ENCODE data around the gene SPNS1. TPM values are rescaled to one million over a fixed set of nuclear protein-coding genes. Genes with fewer than 3 reads are reported as not detected.

SPNS1 gene
- total and polyA plus RNA-seq, 2 donors = 16.1 to 37.1 TPM

- DNase-seq (ENCODE audit: extremely low spot score) = no peak
- H3K4me1 ChIP-seq (ENCODE audit: insufficient read depth) = no peaks in the 10 kb centered on the region
- H3K27ac ChIP-seq (ENCODE audit: low read depth) = no peak overlapping the region
- H3K36me3 ChIP-seq (ENCODE audit: insufficient read depth) = no peaks in the 10 kb centered on the region
- WGBS = 82% methylated on average over 4 of the region's 4 CpGs
- no peak overlapping the region for H3K4me3 ChIP-seq (ENCODE audit: low read depth, low read length)
Measured at GRCh38 chr16:29011851-29012250, 37.3 kb downstream of the SPNS1 start.

GRCh38 chr16:29012913-29013553, 38.5 kb downstream of the SPNS1 start:
- WGBS = 68% methylated on average over 9 of the region's 9 CpGs
- DNase-seq (ENCODE audit: extremely low spot score) = no peak
- no peak overlapping the region for H3K27ac ChIP-seq (ENCODE audit: low read depth)
- H3K36me3 ChIP-seq (ENCODE audit: insufficient read depth) = no peaks in the 10 kb centered on the region
- H3K4me1 ChIP-seq (ENCODE audit: insufficient read depth) = no peaks in the 10 kb centered on the region
- no peak overlapping the region for H3K4me3 ChIP-seq (ENCODE audit: low read depth, low read length)

- Histone ChIP-seq H3K27ac (ENCODE audit: low read depth) (no peak overlapping the region), H3K36me3 (ENCODE audit: insufficient read depth) (no peaks in the 10 kb centered on the region)
- 87% methylated on average over 3 of the region's 3 CpGs for WGBS
Measured at GRCh38 chr16:29014561-29015069, 40.0 kb downstream of the SPNS1 start.

GRCh38 chr16:29022196-29022595, 47.6 kb downstream of the SPNS1 start:
- no peaks in the 10 kb centered on the region for H3K36me3 ChIP-seq (ENCODE audit: insufficient read depth)
- 86% methylated on average over 5 of the region's 5 CpGs for WGBS

More at GRCh38 chr16:29014561-29015069, 40.0 kb downstream of the SPNS1 start:
- Histone ChIP-seq H3K4me3 (ENCODE audit: low read depth, low read length) (no peak overlapping the region), H3K4me1 (ENCODE audit: insufficient read depth) (no peaks in the 10 kb centered on the region)
- DNase-seq (ENCODE audit: extremely low spot score) = no peak

GRCh38 chr16:29023279-29024277, 49.0 kb downstream of the SPNS1 start:
- no peak for DNase-seq (ENCODE audit: extremely low spot score)
- no peak overlapping the region for H3K4me3 ChIP-seq (ENCODE audit: low read depth, low read length)
- H3K36me3 ChIP-seq (ENCODE audit: insufficient read depth) = no peaks in the 10 kb centered on the region
- WGBS = 72% methylated on average over 15 of the region's 15 CpGs
- H3K27ac ChIP-seq (ENCODE audit: low read depth) = no peak overlapping the region
- no peaks in the 10 kb centered on the region for H3K4me1 ChIP-seq (ENCODE audit: insufficient read depth)

More at GRCh38 chr16:29022196-29022595, 47.6 kb downstream of the SPNS1 start:
- H3K4me3 ChIP-seq (ENCODE audit: low read depth, low read length) = no peak overlapping the region
- H3K27ac ChIP-seq (ENCODE audit: low read depth) = no peak overlapping the region
- no peaks in the 10 kb centered on the region for H3K4me1 ChIP-seq (ENCODE audit: insufficient read depth)
- DNase-seq (ENCODE audit: extremely low spot score) = no peak

GRCh38 chr16:29024278-29024677, 49.7 kb downstream of the SPNS1 start:
- H3K4me1 ChIP-seq (ENCODE audit: insufficient read depth) = no peaks in the 10 kb centered on the region
- no peak for DNase-seq (ENCODE audit: extremely low spot score)

GRCh38 chr16:29025218-29025617, 50.6 kb downstream of the SPNS1 start:
- DNase-seq (ENCODE audit: extremely low spot score) = no peak
- H3K27ac ChIP-seq (ENCODE audit: low read depth) = no peak overlapping the region
- H3K4me1 ChIP-seq (ENCODE audit: insufficient read depth) = no peaks in the 10 kb centered on the region
- no peak overlapping the region for H3K4me3 ChIP-seq (ENCODE audit: low read depth, low read length)
- H3K36me3 ChIP-seq (ENCODE audit: insufficient read depth) = no peaks in the 10 kb centered on the region
- WGBS = 59% methylated on average over 5 of the region's 5 CpGs

More at GRCh38 chr16:29024278-29024677, 49.7 kb downstream of the SPNS1 start:
- 60% methylated on average over 5 of the region's 5 CpGs for WGBS
- Histone ChIP-seq H3K4me3 (ENCODE audit: low read depth, low read length) (no peak overlapping the region), H3K27ac (ENCODE audit: low read depth) (no peak overlapping the region), H3K36me3 (ENCODE audit: insufficient read depth) (no peaks in the 10 kb centered on the region)

- WGBS = 93% methylated on average over 4 of the region's 4 CpGs
- H3K4me3 ChIP-seq (ENCODE audit: low read depth, low read length) = no peak overlapping the region
- H3K27ac ChIP-seq (ENCODE audit: low read depth) = no peak overlapping the region
- no peaks in the 10 kb centered on the region for H3K4me1 ChIP-seq (ENCODE audit: insufficient read depth)
- DNase-seq (ENCODE audit: extremely low spot score) = no peak
- H3K36me3 ChIP-seq (ENCODE audit: insufficient read depth) = no peaks in the 10 kb centered on the region
Measured at GRCh38 chr16:29025735-29026134, 51.2 kb downstream of the SPNS1 start.

- no peak for DNase-seq (ENCODE audit: extremely low spot score)
- Histone ChIP-seq H3K27ac (ENCODE audit: low read depth) (no peak overlapping the region), H3K36me3 (ENCODE audit: insufficient read depth) (no peaks in the 10 kb centered on the region), H3K4me3 (ENCODE audit: low read depth, low read length) (no peak overlapping the region), H3K4me1 (ENCODE audit: insufficient read depth) (no peaks in the 10 kb centered on the region)
- WGBS = 66% methylated on average over 7 of the region's 7 CpGs
Measured at GRCh38 chr16:29028457-29029167, 54.0 kb downstream of the SPNS1 start.

- Histone ChIP-seq H3K4me3 (ENCODE audit: low read depth, low read length) (no peak overlapping the region), H3K27ac (ENCODE audit: low read depth) (no peak overlapping the region), H3K36me3 (ENCODE audit: insufficient read depth) (no peaks in the 10 kb centered on the region), H3K4me1 (ENCODE audit: insufficient read depth) (no peaks in the 10 kb centered on the region)
- WGBS = 41% methylated on average over 16 of the region's 16 CpGs
- DNase-seq (ENCODE audit: extremely low spot score) = no peak
Measured at GRCh38 chr16:29029168-29029994, 54.8 kb downstream of the SPNS1 start.

GRCh38 chr16:29030086-29030840, 55.7 kb downstream of the SPNS1 start:
- Histone ChIP-seq H3K4me1 (ENCODE audit: insufficient read depth) (no peaks in the 10 kb centered on the region), H3K36me3 (ENCODE audit: insufficient read depth) (no peaks in the 10 kb centered on the region), H3K4me3 (ENCODE audit: low read depth, low read length) (no peak overlapping the region), H3K27ac (ENCODE audit: low read depth) (no peak overlapping the region)
- DNase-seq (ENCODE audit: extremely low spot score) = no peak
- 67% methylated on average over 8 of the region's 8 CpGs for WGBS
